Measurements from ENCODE around the gene ZNF462. TPM values are rescaled to one million over a fixed set of nuclear protein-coding genes. Genes with fewer than 3 reads are reported as not detected.

The ZNF462 gene
- total RNA-seq, 1 experiment from 2014 or later, result 121 TPM

DNA sequence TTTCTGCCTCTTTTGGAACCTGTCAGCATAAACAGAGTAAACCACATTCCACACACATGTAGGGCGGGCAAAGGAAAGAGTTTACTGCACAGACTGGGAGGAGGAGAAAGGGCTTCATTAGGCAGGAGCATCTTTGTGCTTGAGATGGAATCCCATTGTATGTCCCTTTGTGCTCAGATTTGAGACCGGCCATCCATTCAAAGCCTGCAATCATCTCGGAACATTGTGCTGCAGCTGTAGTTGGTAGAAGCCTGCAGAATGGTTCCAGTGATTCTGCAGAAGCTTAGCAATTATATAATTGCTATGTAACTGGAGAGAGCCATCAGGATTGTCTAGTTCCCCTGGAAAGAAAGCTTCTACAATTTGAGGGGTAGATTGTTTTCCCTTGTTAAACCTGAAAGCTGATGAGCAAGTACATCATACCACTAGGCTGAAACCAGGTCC is 16.5 kb downstream of the ZNF462 start (continued):
- TF ChIP-seq, protein P1, sequence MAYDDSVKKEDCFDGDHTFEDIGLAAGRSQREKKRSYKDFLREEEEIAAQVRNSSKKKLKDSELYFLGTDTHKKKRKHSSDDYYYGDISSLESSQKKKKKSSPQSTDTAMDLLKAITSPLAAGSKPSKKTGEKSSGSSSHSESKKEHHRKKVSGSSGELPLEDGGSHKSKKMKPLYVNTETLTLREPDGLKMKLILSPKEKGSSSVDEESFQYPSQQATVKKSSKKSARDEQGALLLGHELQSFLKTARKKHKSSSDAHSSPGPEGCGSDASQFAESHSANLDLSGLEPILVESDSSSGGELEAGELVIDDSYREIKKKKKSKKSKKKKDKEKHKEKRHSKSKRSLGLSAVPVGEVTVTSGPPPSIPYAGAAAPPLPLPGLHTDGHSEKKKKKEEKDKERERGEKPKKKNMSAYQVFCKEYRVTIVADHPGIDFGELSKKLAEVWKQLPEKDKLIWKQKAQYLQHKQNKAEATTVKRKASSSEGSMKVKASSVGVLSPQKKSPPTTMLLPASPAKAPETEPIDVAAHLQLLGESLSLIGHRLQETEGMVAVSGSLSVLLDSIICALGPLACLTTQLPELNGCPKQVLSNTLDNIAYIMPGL (CRISPR knock-in tag; IDR thresholded peaks at IDR 0.05), result no peak
- TF ChIP-seq, protein P2, sequence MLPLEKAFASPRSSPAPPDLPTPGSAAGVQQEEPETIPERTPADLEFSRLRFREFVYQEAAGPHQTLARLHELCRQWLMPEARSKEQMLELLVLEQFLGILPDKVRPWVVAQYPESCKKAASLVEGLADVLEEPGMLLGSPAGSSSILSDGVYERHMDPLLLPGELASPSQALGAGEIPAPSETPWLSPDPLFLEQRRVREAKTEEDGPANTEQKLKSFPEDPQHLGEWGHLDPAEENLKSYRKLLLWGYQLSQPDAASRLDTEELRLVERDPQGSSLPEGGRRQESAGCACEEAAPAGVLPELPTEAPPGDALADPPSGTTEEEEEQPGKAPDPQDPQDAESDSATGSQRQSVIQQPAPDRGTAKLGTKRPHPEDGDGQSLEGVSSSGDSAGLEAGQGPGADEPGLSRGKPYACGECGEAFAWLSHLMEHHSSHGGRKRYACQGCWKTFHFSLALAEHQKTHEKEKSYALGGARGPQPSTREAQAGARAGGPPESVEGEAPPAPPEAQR (CRISPR knock-in tag; IDR thresholded peaks at IDR 0.05), result no peak
- TF ChIP-seq NR3C1 (CRISPR knock-in tag; conservative IDR thresholded peaks at IDR 0.05; ENCODE audit: low read depth) (no peak), ESRRA (CRISPR knock-in tag; IDR thresholded peaks at IDR 0.05; ENCODE audit: borderline replicate concordance) (no peak), CBFB (CRISPR knock-in tag; IDR thresholded peaks at IDR 0.05; ENCODE audit: low read depth) (no peak), ZNF423 (CRISPR knock-in tag; IDR thresholded peaks at IDR 0.05) (no peak), NR1H2 (CRISPR knock-in tag; IDR thresholded peaks at IDR 0.05) (no peak), ZNF121 (CRISPR knock-in tag; IDR thresholded peaks at IDR 0.05) (no peak), EMX1 (CRISPR knock-in tag; IDR thresholded peaks at IDR 0.05) (no peak), ZNF263 (CRISPR knock-in tag; IDR thresholded peaks at IDR 0.05; ENCODE audit: low read depth) (no peak), MXD4 (CRISPR knock-in tag; IDR thresholded peaks at IDR 0.05; ENCODE audit: borderline replicate concordance) (no peak)
- TF ChIP-seq, protein P3, sequence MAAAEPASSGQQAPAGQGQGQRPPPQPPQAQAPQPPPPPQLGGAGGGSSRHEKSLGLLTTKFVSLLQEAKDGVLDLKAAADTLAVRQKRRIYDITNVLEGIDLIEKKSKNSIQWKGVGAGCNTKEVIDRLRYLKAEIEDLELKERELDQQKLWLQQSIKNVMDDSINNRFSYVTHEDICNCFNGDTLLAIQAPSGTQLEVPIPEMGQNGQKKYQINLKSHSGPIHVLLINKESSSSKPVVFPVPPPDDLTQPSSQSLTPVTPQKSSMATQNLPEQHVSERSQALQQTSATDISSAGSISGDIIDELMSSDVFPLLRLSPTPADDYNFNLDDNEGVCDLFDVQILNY (CRISPR knock-in tag; IDR thresholded peaks at IDR 0.05), result no peak

DNA sequence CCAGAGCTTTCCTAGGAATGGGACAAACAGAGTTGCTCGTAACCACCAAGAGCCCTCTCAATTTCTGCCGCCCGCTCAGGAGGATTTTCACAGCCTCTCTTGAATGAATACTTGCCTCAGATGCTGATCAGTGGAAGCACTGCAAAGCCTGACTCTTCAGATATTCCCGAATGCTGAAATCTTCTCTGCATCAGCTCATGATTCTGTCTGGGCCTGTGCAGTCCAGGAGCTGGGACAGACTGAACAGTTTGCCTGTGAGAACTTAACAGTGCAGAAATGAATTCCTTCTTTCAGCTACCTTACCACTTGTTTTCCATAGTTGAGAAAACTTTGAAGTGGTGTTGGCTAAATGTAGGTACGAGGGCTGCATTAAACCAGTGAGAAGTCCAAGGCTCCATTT is 17.1 kb downstream of the ZNF462 start:
- H3K27ac Mint-ChIP-seq, result peak overlapping the region; percentile 25; the same call in 1 of the 2 replicates
- CTCF ChIA-PET, result no interaction called here
- no peak for ATAC-seq
- TF ChIP-seq, protein P3 (CRISPR knock-in tag; IDR thresholded peaks at IDR 0.05), result no peak
- TF ChIP-seq ZNF423 (CRISPR knock-in tag; IDR thresholded peaks at IDR 0.05), result no peak
- TF ChIP-seq, protein P4, sequence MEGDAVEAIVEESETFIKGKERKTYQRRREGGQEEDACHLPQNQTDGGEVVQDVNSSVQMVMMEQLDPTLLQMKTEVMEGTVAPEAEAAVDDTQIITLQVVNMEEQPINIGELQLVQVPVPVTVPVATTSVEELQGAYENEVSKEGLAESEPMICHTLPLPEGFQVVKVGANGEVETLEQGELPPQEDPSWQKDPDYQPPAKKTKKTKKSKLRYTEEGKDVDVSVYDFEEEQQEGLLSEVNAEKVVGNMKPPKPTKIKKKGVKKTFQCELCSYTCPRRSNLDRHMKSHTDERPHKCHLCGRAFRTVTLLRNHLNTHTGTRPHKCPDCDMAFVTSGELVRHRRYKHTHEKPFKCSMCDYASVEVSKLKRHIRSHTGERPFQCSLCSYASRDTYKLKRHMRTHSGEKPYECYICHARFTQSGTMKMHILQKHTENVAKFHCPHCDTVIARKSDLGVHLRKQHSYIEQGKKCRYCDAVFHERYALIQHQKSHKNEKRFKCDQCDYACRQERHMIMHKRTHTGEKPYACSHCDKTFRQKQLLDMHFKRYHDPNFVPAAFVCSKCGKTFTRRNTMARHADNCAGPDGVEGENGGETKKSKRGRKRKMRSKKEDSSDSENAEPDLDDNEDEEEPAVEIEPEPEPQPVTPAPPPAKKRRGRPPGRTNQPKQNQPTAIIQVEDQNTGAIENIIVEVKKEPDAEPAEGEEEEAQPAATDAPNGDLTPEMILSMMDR (IDR thresholded peaks at IDR 0.05), result no peak
- TF ChIP-seq ZNF232 (CRISPR knock-in tag; IDR thresholded peaks at IDR 0.05), result no peak
- TF ChIP-seq, protein P5, sequence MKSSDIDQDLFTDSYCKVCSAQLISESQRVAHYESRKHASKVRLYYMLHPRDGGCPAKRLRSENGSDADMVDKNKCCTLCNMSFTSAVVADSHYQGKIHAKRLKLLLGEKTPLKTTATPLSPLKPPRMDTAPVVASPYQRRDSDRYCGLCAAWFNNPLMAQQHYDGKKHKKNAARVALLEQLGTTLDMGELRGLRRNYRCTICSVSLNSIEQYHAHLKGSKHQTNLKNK (CRISPR knock-in tag; IDR thresholded peaks at IDR 0.05), result no peak
- no peak for TF ChIP-seq ATF1 (CRISPR knock-in tag; IDR thresholded peaks at IDR 0.05)
- H3K9me3 Mint-ChIP-seq, result no peaks in the 10 kb centered on the region
- peaks cover 95% of the 10 kb centered on the region for H3K4me1 Mint-ChIP-seq
- peaks cover 20% of the 10 kb centered on the region for H3K36me3 Mint-ChIP-seq
- POLR2A ChIA-PET, result no interaction called here
- H3K4me3 Mint-ChIP-seq, result no peak overlapping the region
- no peaks in the 10 kb centered on the region for H3K27me3 Mint-ChIP-seq (ENCODE audit: low read depth)
- no peak for DNase-seq (ENCODE audit: low spot score)

DNA sequence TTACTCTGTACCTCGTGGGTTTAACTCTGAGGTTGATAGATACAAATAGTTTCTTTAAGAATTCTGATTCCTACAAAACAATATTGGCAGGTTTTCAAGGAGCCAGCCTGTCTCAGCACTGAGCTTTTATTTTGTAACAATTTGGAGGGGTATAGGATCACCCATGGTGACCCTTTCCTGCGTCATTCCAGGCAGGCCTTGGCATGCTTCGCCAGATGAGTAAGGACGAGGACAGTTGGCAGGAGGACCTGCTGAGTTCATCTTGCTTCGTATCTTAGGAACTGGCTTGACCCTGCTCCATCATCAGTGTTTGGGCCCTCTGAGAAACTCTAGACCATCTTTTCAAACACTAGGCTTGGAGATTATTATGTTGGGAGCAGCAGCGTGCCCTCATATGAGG is 17.9 kb downstream of the ZNF462 start:
- H3K36me3 Mint-ChIP-seq, result peaks cover 22% of the 10 kb centered on the region
- ATAC-seq, result no peak
- no peak for TF ChIP-seq NR2C2 (CRISPR knock-in tag; IDR thresholded peaks at IDR 0.05)
- TF ChIP-seq, protein P6, sequence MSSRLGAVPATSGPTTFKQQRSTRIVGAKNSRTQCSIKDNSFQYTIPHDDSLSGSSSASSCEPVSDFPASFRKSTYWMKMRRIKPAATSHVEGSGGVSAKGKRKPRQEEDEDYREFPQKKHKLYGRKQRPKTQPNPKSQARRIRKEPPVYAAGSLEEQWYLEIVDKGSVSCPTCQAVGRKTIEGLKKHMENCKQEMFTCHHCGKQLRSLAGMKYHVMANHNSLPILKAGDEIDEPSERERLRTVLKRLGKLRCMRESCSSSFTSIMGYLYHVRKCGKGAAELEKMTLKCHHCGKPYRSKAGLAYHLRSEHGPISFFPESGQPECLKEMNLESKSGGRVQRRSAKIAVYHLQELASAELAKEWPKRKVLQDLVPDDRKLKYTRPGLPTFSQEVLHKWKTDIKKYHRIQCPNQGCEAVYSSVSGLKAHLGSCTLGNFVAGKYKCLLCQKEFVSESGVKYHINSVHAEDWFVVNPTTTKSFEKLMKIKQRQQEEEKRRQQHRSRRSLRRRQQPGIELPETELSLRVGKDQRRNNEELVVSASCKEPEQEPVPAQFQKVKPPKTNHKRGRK (CRISPR knock-in tag; IDR thresholded peaks at IDR 0.05; ENCODE audit: borderline replicate concordance), result no peak
- no peak for TF ChIP-seq GRHL2 (CRISPR knock-in tag; IDR thresholded peaks at IDR 0.05; ENCODE audit: insufficient replicate concordance, severe bottlenecking)
- TF ChIP-seq RELA (CRISPR knock-in tag; IDR thresholded peaks at IDR 0.05; ENCODE audit: borderline replicate concordance), result no peak
- no peak for TF ChIP-seq JAZF1 (CRISPR knock-in tag; IDR thresholded peaks at IDR 0.05)
- no peak for TF ChIP-seq ZBTB21 (CRISPR knock-in tag; IDR thresholded peaks at IDR 0.05; ENCODE audit: borderline replicate concordance)

More for the DNA sequence above, 17.9 kb downstream of the ZNF462 start:
- peaks cover 93% of the 10 kb centered on the region for H3K4me1 Mint-ChIP-seq
- DNase-seq (ENCODE audit: low spot score), result no peak
- no peaks in the 10 kb centered on the region for H3K9me3 Mint-ChIP-seq
- ChIA-PET POLR2A (no interaction called here), CTCF (no interaction called here)
- no peak overlapping the region for H3K4me3 Mint-ChIP-seq
- peak overlapping the region; percentile 64 for H3K27ac Mint-ChIP-seq
- no peaks in the 10 kb centered on the region for H3K27me3 Mint-ChIP-seq (ENCODE audit: low read depth)
